ENCODE results near the gene ADPRH.

DNA sequence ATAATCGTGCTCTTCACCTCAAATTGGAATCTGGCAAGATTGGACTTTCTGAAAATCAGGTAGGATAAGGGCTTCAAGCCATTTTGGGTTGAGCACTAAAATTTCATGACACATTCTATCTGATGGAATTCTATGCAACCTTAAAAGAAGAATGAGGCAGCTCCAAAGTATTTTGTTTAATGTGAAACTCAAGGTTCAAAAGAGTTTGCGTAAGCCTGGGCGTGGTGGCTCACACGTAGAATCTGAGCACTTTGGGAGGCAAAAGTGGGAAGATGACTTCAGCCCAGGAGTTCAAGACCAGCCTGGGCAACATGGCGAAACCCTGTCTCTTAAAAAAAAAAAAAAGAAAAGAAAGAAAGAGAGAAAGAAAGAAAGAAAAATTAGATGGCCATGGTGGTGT, 14.8 kb downstream of the ADPRH start:
- TF ChIP-seq SP1 (IDR thresholded peaks at IDR 0.05), result no peak
- TF ChIP-seq FOXA1 (IDR thresholded peaks at IDR 0.05), result no peak
- TF ChIP-seq BHLHE40 (IDR thresholded peaks at IDR 0.05; ENCODE audit: borderline replicate concordance), result no peak
- no peak for TF ChIP-seq NFRKB (IDR thresholded peaks at IDR 0.05)

Data from HEK293T (cell line).